Esophagus (tissue), 2 donors: ENCODE data around the gene SHB. TPM values are rescaled to one million over a fixed set of nuclear protein-coding genes. Genes with fewer than 3 reads are reported as not detected.

Experiments used
- H3K27ac ChIP-seq, 2 donors: one replicate each; pipeline ENCODE4 v1.5.1; 2013; ENCODE audit warnings: low read depth in 2 of 2, mild to moderate bottlenecking in 2 of 2, inconsistent platforms in 1 of 2, low read length in 1 of 2, moderate library complexity in 1 of 2
- H3K27me3 ChIP-seq, 2 donors: one replicate each; pipeline ENCODE4 v1.6.1; 2013; ENCODE audit warnings: low read length in 2 of 2, control low read depth in 1 of 2, mild to moderate bottlenecking in 1 of 2; ENCODE audit not compliant: insufficient read depth in 2 of 2, control insufficient read depth in 1 of 2
- H3K36me3 ChIP-seq, 2 donors: one replicate each; pipeline ENCODE4 v1.6.1; 2013; ENCODE audit warnings: low read length in 1 of 2; ENCODE audit not compliant: control insufficient read depth in 2 of 2, insufficient read depth in 2 of 2
- H3K4me1 ChIP-seq, 2 donors: one replicate each; pipeline ENCODE4 v1.6.1; 2013; ENCODE audit warnings: low read length in 1 of 2; ENCODE audit not compliant: control insufficient read depth in 2 of 2, insufficient read depth in 2 of 2
- H3K4me3 ChIP-seq, 2 donors: one replicate each; pipeline ENCODE4 v1.5.1; 2013; ENCODE audit warnings: low read length in 2 of 2, mild to moderate bottlenecking in 2 of 2, low read depth in 1 of 2, moderate library complexity in 1 of 2
- H3K9me3 ChIP-seq, 2 donors: one replicate each; pipeline ENCODE4 v1.6.1; 2013; ENCODE audit warnings: mild to moderate bottlenecking in 2 of 2, low read depth in 1 of 2, low read length in 1 of 2, moderate library complexity in 1 of 2; ENCODE audit not compliant: control insufficient read depth in 2 of 2, insufficient read depth in 1 of 2
- WGBS, 2 donors: extraction: QIAGEN DNeasy Blood & Tissue Kit; methylation state at CpG; one replicate each; pipeline ENCODE4 v1.1.7; 2013; 5-methylcytosine and 5-hydroxymethylcytosine counted together
- polyA plus RNA-seq, 2 donors: library from polyadenylated mRNA; stranded (reverse); fragments of 200-250 nt; gene quantifications; one replicate each; pipeline ENCODE4 v1.2.3, GENCODE V29; 2013
- donor health status: healthy with polysubstance abuse.
- donor health status: Bipolar disorder and iron deficiency.

Gene SHB
- polyA plus RNA-seq, 2 donors = 14.7 to 15.7 TPM

DNA sequence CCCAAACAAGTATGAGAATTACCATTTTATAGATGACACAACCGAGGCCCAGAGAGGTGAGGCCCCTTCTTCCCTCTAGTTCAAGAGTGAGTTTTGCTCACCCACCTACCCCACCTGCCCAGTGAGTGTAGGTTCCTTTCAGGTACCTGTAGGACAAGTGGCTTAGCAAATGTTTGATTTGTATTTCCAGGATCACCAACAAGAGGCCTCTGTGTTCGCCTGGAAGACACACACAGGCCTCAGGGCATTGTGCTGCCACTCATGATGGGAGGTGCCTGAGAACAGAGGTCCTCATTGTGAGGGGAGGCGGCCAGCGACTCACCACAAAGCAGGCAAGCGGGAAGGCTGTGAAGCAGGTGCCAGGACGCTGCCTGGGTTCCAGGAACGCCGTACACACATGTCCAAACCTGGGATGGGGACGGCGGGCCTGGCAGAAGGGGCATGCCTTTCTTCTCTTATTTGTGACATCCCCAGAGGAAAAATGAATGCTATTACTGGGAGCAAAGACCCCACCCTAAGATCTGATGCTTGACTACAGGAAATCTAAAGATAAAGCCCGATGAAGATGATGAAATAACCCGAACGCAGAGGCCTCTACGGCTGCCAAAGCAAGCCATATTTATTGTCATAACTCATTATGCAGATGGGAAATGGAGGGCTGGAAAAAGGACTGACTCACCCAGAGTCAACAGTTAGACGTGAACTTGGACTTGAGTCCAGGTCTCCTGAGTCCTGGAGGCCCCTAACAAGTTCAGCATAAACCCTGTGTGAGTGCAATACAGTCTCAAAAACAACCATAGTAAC is 104.9 kb downstream of the SHB start:
- 28 to 40% methylated on average over 15 of the region's 15 CpGs for WGBS, 2 donors
- peaks cover 16 to 39% of the 10 kb centered on the region in 2 donors for H3K4me1 ChIP-seq
- H3K4me3 ChIP-seq = no peak overlapping the region
- no peaks in the 10 kb centered on the region for H3K9me3 ChIP-seq
- H3K27me3 ChIP-seq = no peaks in the 10 kb centered on the region
- H3K27ac ChIP-seq = peak overlapping the region; percentile 38 to 92
- H3K36me3 ChIP-seq = peaks cover 0 to 4% of the 10 kb centered on the region in 2 donors

DNA sequence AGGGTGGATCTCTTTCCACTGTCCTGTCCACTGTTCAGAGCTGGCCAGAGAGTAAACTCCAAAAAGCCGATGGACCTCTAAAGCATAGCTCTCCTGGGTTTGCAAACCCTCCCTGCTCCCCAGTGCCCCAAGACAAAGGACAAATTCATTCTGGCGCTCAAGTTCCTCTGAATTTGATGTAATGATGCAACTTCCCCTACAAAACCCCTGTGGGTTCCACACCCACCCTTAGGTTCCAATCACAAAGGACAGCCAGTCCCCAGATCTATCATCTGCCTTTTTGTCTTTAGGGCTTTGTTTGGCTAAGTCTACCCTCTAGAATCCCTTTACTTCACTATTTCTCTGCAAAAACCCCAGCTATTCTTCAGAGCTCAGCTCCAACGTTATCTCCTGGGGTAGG is 107.7 kb downstream of the SHB start:
- no peaks in the 10 kb centered on the region for H3K9me3 ChIP-seq
- WGBS, 2 donors = 81 to 86% methylated on average over 3 of the region's 3 CpGs
- peaks cover 0 to 7% of the 10 kb centered on the region in 2 donors for H3K36me3 ChIP-seq
- no peaks in the 10 kb centered on the region for H3K27me3 ChIP-seq
- H3K4me3 ChIP-seq = no peak overlapping the region
- H3K4me1 ChIP-seq = peaks cover 17 to 32% of the 10 kb centered on the region in 2 donors
- H3K27ac ChIP-seq = no peak overlapping the region

DNA sequence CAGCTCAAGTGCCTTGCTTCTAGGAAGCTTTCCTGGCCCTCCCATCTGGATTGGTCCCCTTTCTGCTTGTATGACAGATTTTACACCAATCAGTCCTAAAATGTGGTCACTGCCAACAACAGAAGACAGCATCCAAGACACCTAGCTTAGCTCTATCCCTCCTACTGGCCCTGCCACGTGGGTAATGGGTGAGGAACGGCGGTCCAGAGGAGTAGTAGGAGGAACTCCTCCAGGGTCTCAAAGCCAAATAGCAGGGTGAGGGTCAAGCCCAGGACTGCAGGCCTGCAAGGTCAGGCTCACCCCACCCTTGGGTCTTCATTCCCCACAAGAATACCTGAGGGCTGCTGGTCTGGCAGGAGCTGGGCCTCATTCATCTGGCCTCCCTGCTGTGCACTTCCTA is 108.4 kb downstream of the SHB start:
- H3K4me1 ChIP-seq = peaks cover 17 to 31% of the 10 kb centered on the region in 2 donors
- H3K4me3 ChIP-seq = no peak overlapping the region
- H3K36me3 ChIP-seq = peaks cover 0 to 12% of the 10 kb centered on the region in 2 donors
- 91 to 95% methylated on average over 3 of the region's 3 CpGs for WGBS, 2 donors
- no peaks in the 10 kb centered on the region for H3K27me3 ChIP-seq
- H3K27ac ChIP-seq = no peak overlapping the region
- no peaks in the 10 kb centered on the region for H3K9me3 ChIP-seq

- Histone ChIP-seq H3K27me3 (no peaks in the 10 kb centered on the region), H3K9me3 (no peaks in the 10 kb centered on the region), H3K36me3 (peaks cover 0 to 12% of the 10 kb centered on the region in 2 donors), H3K4me1 (peaks cover 14 to 26% of the 10 kb centered on the region in 2 donors), H3K27ac (no peak overlapping the region), H3K4me3 (no peak overlapping the region)
- 41 to 50% methylated on average over 4 of the region's 4 CpGs for WGBS, 2 donors
Measured at GRCh38 chr9:37959976-37960375, 109.1 kb downstream of the SHB start.

GRCh38 chr9:37958154-37958553 is 110.9 kb downstream of the SHB start:
- Histone ChIP-seq H3K4me1 (peaks cover 17 to 25% of the 10 kb centered on the region in 2 donors), H3K9me3 (no peaks in the 10 kb centered on the region), H3K36me3 (peaks cover 0 to 14% of the 10 kb centered on the region in 2 donors), H3K27me3 (no peaks in the 10 kb centered on the region), H3K27ac (no peak overlapping the region), H3K4me3 (no peak overlapping the region)
- 89% methylated on average over 9 of the region's 9 CpGs for WGBS, 2 donors

- no peaks in the 10 kb centered on the region for H3K9me3 ChIP-seq
- H3K27me3 ChIP-seq = no peaks in the 10 kb centered on the region
- H3K27ac ChIP-seq = peak overlapping the region in 1 of 2 donors; percentile 84
- WGBS, 2 donors = 89 to 90% methylated on average over 2 of the region's 2 CpGs
- peaks cover 17 to 30% of the 10 kb centered on the region in 2 donors for H3K4me1 ChIP-seq
- H3K36me3 ChIP-seq = peaks cover 0 to 17% of the 10 kb centered on the region in 2 donors
- H3K4me3 ChIP-seq = no peak overlapping the region
Measured at GRCh38 chr9:37957664-37957953, 111.4 kb downstream of the SHB start.

- Histone ChIP-seq H3K27ac (peak overlapping the region in 1 of 2 donors; percentile 85), H3K36me3 (peaks cover 0 to 17% of the 10 kb centered on the region in 2 donors), H3K27me3 (no peaks in the 10 kb centered on the region), H3K9me3 (no peaks in the 10 kb centered on the region), H3K4me3 (no peak overlapping the region), H3K4me1 (peaks cover 17 to 31% of the 10 kb centered on the region in 2 donors)
- 72 to 78% methylated on average over 16 of the region's 16 CpGs for WGBS, 2 donors
Measured at GRCh38 chr9:37956904-37957663, 111.9 kb downstream of the SHB start.

- Histone ChIP-seq H3K9me3 (no peaks in the 10 kb centered on the region), H3K4me1 (peaks cover 17 to 31% of the 10 kb centered on the region in 2 donors), H3K36me3 (peaks cover 3 to 20% of the 10 kb centered on the region in 2 donors), H3K27ac (peak overlapping the region in 1 of 2 donors; percentile 85), H3K4me3 (no peak overlapping the region), H3K27me3 (no peaks in the 10 kb centered on the region)
- 93 to 96% methylated on average over 5 of the region's 5 CpGs for WGBS, 2 donors
Measured at GRCh38 chr9:37956423-37956820, 112.6 kb downstream of the SHB start.

GRCh38 chr9:37955781-37956422 is 113.1 kb downstream of the SHB start:
- H3K36me3 ChIP-seq = peaks cover 6 to 20% of the 10 kb centered on the region in 2 donors
- H3K4me1 ChIP-seq = peaks cover 17 to 31% of the 10 kb centered on the region in 2 donors
- H3K27ac ChIP-seq = no peak overlapping the region
- WGBS, 2 donors = 91% methylated on average over 15 to 16 of the region's 16 CpGs
- no peaks in the 10 kb centered on the region for H3K27me3 ChIP-seq
- no peak overlapping the region for H3K4me3 ChIP-seq
- no peaks in the 10 kb centered on the region for H3K9me3 ChIP-seq
